ENCODE measurements around the gene ZNF385A.

Gene ZNF385A

GRCh38 chr12:54358191-54358944, 26.2 kb downstream of the ZNF385A start:
- no peaks in the 10 kb centered on the region for H3K9me3 ChIP-seq (ENCODE audit: insufficient read depth, low read length, severe bottlenecking)
- H2AFZ ChIP-seq (ENCODE audit: low read depth, low read length), result peak overlapping the region; percentile 99
- no peaks in the 10 kb centered on the region for H3K79me2 ChIP-seq (ENCODE audit: insufficient read depth, low read length)
- H3K27ac ChIP-seq (ENCODE audit: low read length), result peak overlapping the region; percentile 96
- peak overlapping the region; percentile 93 for H3K4me2 ChIP-seq (ENCODE audit: insufficient read depth, low read length)
- ATAC-seq (ENCODE audit: insufficient read depth, low read depth) (peak; percentile 44), DNase-seq (peak; percentile 73)
- H3K4me3 ChIP-seq (ENCODE audit: low read depth in 1 of 2, low read length in 2 of 2), result peak overlapping the region; percentile 56 to 86
- no peaks in the 10 kb centered on the region for H3K36me3 ChIP-seq (ENCODE audit: insufficient read depth, low read length)
- no peaks in the 10 kb centered on the region for H4K20me1 ChIP-seq (ENCODE audit: insufficient read depth, low read length)
- no peak for TF ChIP-seq EZH2 (IDR thresholded peaks at IDR 0.05; ENCODE audit: borderline replicate concordance, low read depth, low read length, severe bottlenecking)
- TF ChIP-seq, protein P1, sequence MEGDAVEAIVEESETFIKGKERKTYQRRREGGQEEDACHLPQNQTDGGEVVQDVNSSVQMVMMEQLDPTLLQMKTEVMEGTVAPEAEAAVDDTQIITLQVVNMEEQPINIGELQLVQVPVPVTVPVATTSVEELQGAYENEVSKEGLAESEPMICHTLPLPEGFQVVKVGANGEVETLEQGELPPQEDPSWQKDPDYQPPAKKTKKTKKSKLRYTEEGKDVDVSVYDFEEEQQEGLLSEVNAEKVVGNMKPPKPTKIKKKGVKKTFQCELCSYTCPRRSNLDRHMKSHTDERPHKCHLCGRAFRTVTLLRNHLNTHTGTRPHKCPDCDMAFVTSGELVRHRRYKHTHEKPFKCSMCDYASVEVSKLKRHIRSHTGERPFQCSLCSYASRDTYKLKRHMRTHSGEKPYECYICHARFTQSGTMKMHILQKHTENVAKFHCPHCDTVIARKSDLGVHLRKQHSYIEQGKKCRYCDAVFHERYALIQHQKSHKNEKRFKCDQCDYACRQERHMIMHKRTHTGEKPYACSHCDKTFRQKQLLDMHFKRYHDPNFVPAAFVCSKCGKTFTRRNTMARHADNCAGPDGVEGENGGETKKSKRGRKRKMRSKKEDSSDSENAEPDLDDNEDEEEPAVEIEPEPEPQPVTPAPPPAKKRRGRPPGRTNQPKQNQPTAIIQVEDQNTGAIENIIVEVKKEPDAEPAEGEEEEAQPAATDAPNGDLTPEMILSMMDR (IDR thresholded peaks at IDR 0.05; ENCODE audit: borderline replicate concordance, extremely low read depth, low read length, poor library complexity, severe bottlenecking), result peak; percentile 19
- peaks cover 31% of the 10 kb centered on the region for H3K4me1 ChIP-seq (ENCODE audit: insufficient read depth, low read length)
- H3K27me3 ChIP-seq (ENCODE audit: insufficient read depth, low read length, poor library complexity), result no peaks in the 10 kb centered on the region
- H3K9ac ChIP-seq (ENCODE audit: low read depth, low read length), result peak overlapping the region; percentile 80

DNA sequence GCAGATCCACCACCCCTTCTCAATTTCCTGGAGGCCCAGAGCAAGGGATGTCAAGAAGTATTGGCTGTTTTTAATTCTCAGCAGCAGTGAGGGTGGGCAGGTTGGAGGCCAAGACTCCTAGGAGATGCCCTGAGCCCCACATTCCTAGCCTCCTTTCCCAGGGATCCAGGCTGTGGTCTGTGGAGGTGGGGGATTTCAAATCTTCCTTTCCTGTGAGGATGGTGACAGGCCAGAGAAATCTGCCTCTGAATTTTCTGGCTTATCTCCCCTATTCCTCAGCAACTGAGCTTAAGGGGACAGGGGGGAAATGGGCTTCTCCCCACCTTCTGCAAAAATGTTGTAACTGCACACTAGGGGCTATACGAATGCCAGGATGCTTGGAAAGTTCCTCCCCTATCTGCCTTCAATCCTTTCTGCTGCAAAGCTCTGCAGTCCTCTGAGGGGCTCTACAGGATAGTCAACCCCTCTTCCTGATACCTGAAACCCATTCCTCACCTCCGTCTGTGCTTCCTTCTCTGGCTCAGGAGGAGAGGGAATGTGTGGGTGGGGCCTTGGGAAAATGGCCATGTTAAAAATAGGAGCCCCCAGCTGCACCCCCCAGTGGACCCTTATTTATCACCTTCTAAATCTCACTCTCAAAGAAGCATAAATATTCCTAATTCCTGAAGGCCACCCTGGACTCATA, 26.9 kb downstream of the ZNF385A start:
- ATAC-seq (ENCODE audit: insufficient read depth, low read depth) (no peak), DNase-seq (no peak)
- Histone ChIP-seq H3K27me3 (ENCODE audit: insufficient read depth, low read length, poor library complexity) (no peaks in the 10 kb centered on the region), H3K4me1 (ENCODE audit: insufficient read depth, low read length) (peaks cover 31% of the 10 kb centered on the region), H3K27ac (ENCODE audit: low read length) (peak overlapping the region; percentile 96), H3K79me2 (ENCODE audit: insufficient read depth, low read length) (no peaks in the 10 kb centered on the region), H4K20me1 (ENCODE audit: insufficient read depth, low read length) (no peaks in the 10 kb centered on the region), H3K4me2 (ENCODE audit: insufficient read depth, low read length) (peak overlapping the region; percentile 93), H3K9ac (ENCODE audit: low read depth, low read length) (peak overlapping the region; percentile 80), H3K4me3 (ENCODE audit: low read depth in 1 of 2, low read length in 2 of 2) (peak overlapping the region in 1 of 2 experiments; percentile 86; a peak in 3 of 4 replicates), H3K36me3 (ENCODE audit: insufficient read depth, low read length) (no peaks in the 10 kb centered on the region), H3K9me3 (ENCODE audit: insufficient read depth, low read length, severe bottlenecking) (no peaks in the 10 kb centered on the region), H2AFZ (ENCODE audit: low read depth, low read length) (peak overlapping the region; percentile 99)
- TF ChIP-seq, protein P1 (IDR thresholded peaks at IDR 0.05; ENCODE audit: borderline replicate concordance, extremely low read depth, low read length, poor library complexity, severe bottlenecking), result no peak
- no peak for TF ChIP-seq EZH2 (IDR thresholded peaks at IDR 0.05; ENCODE audit: borderline replicate concordance, low read depth, low read length, severe bottlenecking)

DNA sequence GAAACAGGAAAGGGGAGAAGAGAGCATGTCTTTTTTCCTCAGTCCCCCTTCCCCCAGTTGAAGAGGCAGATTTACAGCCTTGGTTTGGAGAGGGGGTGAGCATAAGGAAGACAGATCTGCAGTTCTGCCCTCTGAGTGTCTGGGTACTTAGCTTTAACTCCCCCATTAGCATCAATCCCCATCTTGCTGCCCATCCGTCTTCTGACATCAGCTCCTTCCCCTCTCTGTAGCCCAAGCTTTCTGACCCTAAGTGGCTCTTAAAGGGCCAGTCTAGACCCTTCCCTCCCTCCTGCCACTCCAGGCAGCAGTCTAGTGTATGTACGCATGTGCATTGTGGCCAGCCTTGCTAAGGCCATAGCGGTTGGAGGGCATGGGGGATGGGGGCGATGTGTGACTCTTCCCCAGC, 27.6 kb downstream of the ZNF385A start:
- Histone ChIP-seq H3K4me1 (ENCODE audit: insufficient read depth, low read length) (peaks cover 31% of the 10 kb centered on the region), H2AFZ (ENCODE audit: low read depth, low read length) (no peak overlapping the region), H3K9ac (ENCODE audit: low read depth, low read length) (peak overlapping the region; percentile 80; the same call in 1 of the 2 replicates), H3K79me2 (ENCODE audit: insufficient read depth, low read length) (no peaks in the 10 kb centered on the region), H3K4me2 (ENCODE audit: insufficient read depth, low read length) (peak overlapping the region; percentile 93), H3K9me3 (ENCODE audit: insufficient read depth, low read length, severe bottlenecking) (no peaks in the 10 kb centered on the region), H3K27me3 (ENCODE audit: insufficient read depth, low read length, poor library complexity) (no peaks in the 10 kb centered on the region), H4K20me1 (ENCODE audit: insufficient read depth, low read length) (no peaks in the 10 kb centered on the region), H3K36me3 (ENCODE audit: insufficient read depth, low read length) (no peaks in the 10 kb centered on the region), H3K4me3 (ENCODE audit: low read depth in 1 of 2, low read length in 2 of 2) (no peak overlapping the region), H3K27ac (ENCODE audit: low read length) (peak overlapping the region; percentile 25)
- ATAC-seq (ENCODE audit: insufficient read depth, low read depth) (no peak), DNase-seq (no peak)
- TF ChIP-seq EZH2 (IDR thresholded peaks at IDR 0.05; ENCODE audit: borderline replicate concordance, low read depth, low read length, severe bottlenecking), result no peak
- TF ChIP-seq, protein P1 (IDR thresholded peaks at IDR 0.05; ENCODE audit: borderline replicate concordance, extremely low read depth, low read length, poor library complexity, severe bottlenecking), result no peak

All from DND-41 (cell line).